BLaER1 treated with 17β-estradiol and CSF1 and Interleukin-3, amounts not matched to agents 10 nM and 100 nM (cell line): Measurements from ENCODE around the gene RIC8B.

Experiments used
- H3K27ac ChIP-seq, 11 experiments: shearing (Covaris generic); formaldehyde crosslinking; 2 replicates each; pipeline ENCODE4 v1.8.1; 2022
- H3K27me3 ChIP-seq, 11 experiments: shearing (Covaris generic); formaldehyde crosslinking; 2 replicates each; pipeline ENCODE4 v1.8.1; 2022
- H3K36me3 ChIP-seq, 11 experiments: shearing (Covaris generic); formaldehyde crosslinking; 2 replicates each; pipeline ENCODE4 v1.8.1; 2022
- H3K4me1 ChIP-seq, 10 experiments: shearing (Covaris generic); formaldehyde crosslinking; 2 replicates each; pipeline ENCODE4 v1.8.1; 2022
- H3K4me2 ChIP-seq, 11 experiments: shearing (Covaris generic); formaldehyde crosslinking; 2 replicates each; pipeline ENCODE4 v1.8.1; 2022
- H3K4me3 ChIP-seq, 10 experiments: shearing (Covaris generic); formaldehyde crosslinking; 2 replicates each; pipeline ENCODE4 v1.8.1; 2022
- H3K9ac ChIP-seq, 11 experiments: shearing (Covaris generic); formaldehyde crosslinking; 2 replicates each; pipeline ENCODE4 v1.8.1; 2022
- H3K9me3 ChIP-seq, 11 experiments: shearing (Covaris generic); formaldehyde crosslinking; replicated peaks in 1 of 11; 2 replicates each; pipeline ENCODE4 v1.8.1; 2022
- H4K20me1 ChIP-seq, 11 experiments: shearing (Covaris generic); formaldehyde crosslinking; 2 replicates each; pipeline ENCODE4 v1.8.1; 2022
- Cebpa-rat ChIP-seq, 11 experiments: shearing (Covaris generic); IDR thresholded peaks; 2 replicates each; pipeline ENCODE4 v1.8.1; 2022

The RIC8B gene

DNA sequence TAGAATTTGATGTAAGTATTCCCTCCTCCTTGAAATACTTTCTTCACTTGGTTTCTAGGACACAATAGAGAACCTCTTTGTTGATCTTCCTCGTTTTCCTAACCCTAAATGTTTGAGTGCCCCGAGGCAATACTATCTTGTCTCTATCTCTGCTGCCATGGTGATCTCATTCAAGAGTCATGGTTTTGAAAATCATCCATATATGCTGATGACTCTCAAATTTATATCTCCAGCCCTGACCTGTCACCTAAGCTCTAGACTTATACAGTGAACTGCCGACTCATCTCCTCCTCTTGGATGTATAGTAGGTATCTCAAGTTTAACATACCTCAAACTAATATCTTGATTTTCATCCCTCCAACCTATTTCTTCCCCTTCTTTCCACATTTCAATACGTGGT is 71.4 kb downstream of the RIC8B start:
- peaks cover 55 to 87% (median 82%) of the 10 kb centered on the region in 11 experiments for H3K36me3 ChIP-seq
- H3K4me3 ChIP-seq, result no peak overlapping the region
- no peak overlapping the region for H3K27ac ChIP-seq
- no peak overlapping the region for H3K9ac ChIP-seq
- H3K9me3 ChIP-seq, result peaks cover 0 to 6% (median 0%) of the 10 kb centered on the region in 11 experiments; a peak in 6 of 22 replicates
- H3K4me2 ChIP-seq, result no peak overlapping the region
- H4K20me1 ChIP-seq, result 0 out of 22 replicates have a peak, but pooled peaks cover 0 to 5% (median 0%) of the 10 kb centered on the region in 11 experiments
- H3K27me3 ChIP-seq, result no peaks in the 10 kb centered on the region
- peaks cover 4 to 9% (median 8%) of the 10 kb centered on the region in 10 experiments; a peak in 18 of 20 replicates for H3K4me1 ChIP-seq
- no peak for TF ChIP-seq Cebpa-rat (IDR thresholded peaks at IDR 0.05)

DNA sequence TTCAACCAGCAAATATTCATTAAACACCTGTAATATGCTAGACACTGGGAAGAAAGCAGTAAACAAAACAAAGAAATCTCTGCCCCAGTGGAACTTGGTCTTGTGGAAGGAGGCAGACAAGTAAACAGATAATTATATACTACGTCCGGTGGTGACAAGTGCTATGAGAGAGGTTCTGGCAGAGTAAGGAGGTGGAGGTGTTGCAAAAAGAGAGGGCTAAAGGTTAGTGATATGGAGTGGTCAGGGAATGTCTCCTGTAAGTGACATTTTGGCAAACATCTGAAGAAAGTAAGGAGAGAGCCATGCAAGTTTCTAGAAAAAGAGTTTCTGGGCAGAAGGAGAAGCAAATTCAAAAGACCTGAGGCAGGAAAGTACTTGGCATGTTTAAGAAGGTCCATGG is 73.4 kb downstream of the RIC8B start:
- H3K9ac ChIP-seq, result no peak overlapping the region
- no peaks in the 10 kb centered on the region for H4K20me1 ChIP-seq
- peaks cover 0 to 6% (median 0%) of the 10 kb centered on the region in 11 experiments; a peak in 6 of 22 replicates for H3K9me3 ChIP-seq
- no peak overlapping the region for H3K4me2 ChIP-seq
- H3K4me1 ChIP-seq, result no peaks in the 10 kb centered on the region
- no peak overlapping the region for H3K27ac ChIP-seq
- peaks cover 62 to 99% (median 90%) of the 10 kb centered on the region in 11 experiments for H3K36me3 ChIP-seq
- H3K4me3 ChIP-seq, result no peak overlapping the region
- TF ChIP-seq Cebpa-rat (IDR thresholded peaks at IDR 0.05), result no peak
- no peaks in the 10 kb centered on the region for H3K27me3 ChIP-seq

DNA sequence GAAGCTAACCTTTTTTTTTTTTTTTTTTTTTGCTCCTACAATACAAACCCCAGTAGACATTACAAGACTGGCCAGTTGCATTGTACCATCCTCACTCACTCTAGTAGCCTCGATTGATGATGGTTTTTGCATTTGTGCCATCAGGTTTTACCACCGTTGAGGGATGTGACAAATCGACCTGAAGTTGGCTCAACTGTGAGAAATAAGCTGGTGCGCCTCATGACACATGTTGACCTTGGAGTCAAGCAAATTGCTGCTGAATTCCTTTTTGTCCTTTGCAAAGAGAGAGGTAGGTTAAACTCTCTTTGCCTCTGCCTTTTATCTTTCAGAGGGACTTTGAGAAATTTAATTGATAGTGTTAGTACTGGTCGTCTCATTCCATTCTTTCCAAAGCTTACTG is 76.8 kb downstream of the RIC8B start:
- Histone ChIP-seq H3K27ac (no peak overlapping the region), H3K4me1 (peaks cover 0 to 20% (median 16%) of the 10 kb centered on the region in 10 experiments; a peak in 17 of 20 replicates), H3K4me2 (no peak overlapping the region), H3K9me3 (peaks cover 0 to 6% (median 0%) of the 10 kb centered on the region in 11 experiments; a peak in 6 of 22 replicates), H3K27me3 (no peaks in the 10 kb centered on the region), H3K9ac (no peak overlapping the region), H4K20me1 (no peaks in the 10 kb centered on the region; a peak in 1 of 22 replicates), H3K36me3 (peaks cover 41 to 93% (median 70%) of the 10 kb centered on the region in 11 experiments), H3K4me3 (no peak overlapping the region)
- no peak for TF ChIP-seq Cebpa-rat (IDR thresholded peaks at IDR 0.05)

DNA sequence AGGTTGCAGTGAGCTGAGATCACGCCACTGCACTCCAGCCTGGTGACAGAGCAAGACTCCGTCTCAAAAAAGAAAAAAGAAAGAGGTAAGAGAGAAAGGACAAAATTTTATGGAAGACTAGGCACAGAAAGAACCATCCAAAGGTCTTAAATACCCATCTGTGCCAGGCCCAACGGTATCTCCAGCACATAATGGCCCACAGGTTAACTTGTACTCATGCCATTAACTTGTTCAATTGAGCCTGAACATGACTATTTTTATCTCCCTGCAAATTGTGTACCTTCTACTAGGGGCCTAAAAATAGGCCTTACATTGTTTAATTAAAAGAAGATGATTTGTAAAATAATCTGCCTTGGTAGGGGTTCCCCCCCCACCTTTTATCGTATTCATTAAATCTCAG is 80.2 kb downstream of the RIC8B start:
- no peak overlapping the region for H3K4me3 ChIP-seq
- H4K20me1 ChIP-seq, result no peaks in the 10 kb centered on the region; a peak in 1 of 22 replicates
- TF ChIP-seq Cebpa-rat (IDR thresholded peaks at IDR 0.05), result no peak
- no peaks in the 10 kb centered on the region for H3K27me3 ChIP-seq
- H3K9me3 ChIP-seq, result peaks cover 0 to 5% (median 0%) of the 10 kb centered on the region in 11 experiments; a peak in 6 of 22 replicates
- peak overlapping the region in 1 of 11 experiments; percentile 11; a peak in 1 of 22 replicates for H3K9ac ChIP-seq
- H3K4me2 ChIP-seq, result peak overlapping the region in 9 of 11 experiments; percentile 35 to 79 (median 69); a peak in 18 of 22 replicates
- peaks cover 0 to 20% (median 16%) of the 10 kb centered on the region in 10 experiments; a peak in 17 of 20 replicates for H3K4me1 ChIP-seq
- peak overlapping the region in 6 of 11 experiments; percentile 13 to 72 (median 65); a peak in 9 of 22 replicates for H3K27ac ChIP-seq
- peaks cover 28 to 88% (median 57%) of the 10 kb centered on the region in 11 experiments for H3K36me3 ChIP-seq

DNA sequence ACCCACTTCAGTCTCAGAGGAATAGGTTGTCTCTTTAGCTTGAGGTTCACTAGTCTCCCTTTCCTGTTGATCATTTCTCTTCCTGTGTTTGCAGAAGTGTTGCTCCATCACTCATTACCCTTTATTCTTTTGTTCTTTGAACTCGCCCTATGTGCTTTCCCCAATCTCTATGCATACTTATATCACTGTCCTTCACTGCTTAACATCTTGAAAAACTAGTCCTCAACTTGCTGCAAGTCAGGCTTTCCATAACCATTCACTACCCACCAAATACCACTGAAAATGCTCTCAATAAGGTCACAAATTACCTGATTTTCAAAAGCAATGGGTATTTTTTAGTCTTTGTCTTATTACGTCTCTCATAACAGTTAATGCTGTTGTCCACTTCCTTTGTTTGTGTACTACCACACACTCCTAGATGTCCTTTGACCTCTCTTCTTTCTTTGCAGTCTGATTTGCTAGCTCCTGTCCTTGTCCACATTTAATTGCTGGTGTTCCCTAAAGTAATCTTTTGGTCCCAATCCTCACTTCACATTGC is 80.8 kb downstream of the RIC8B start:
- peak in 1 of 11 experiments; percentile 55; a peak in 3 of 22 replicates for TF ChIP-seq Cebpa-rat (IDR thresholded peaks at IDR 0.05)
- no peaks in the 10 kb centered on the region for H3K9me3 ChIP-seq
- H3K9ac ChIP-seq, result no peak overlapping the region; a peak in 1 of 22 replicates
- peak overlapping the region in 9 of 11 experiments; percentile 35 to 79 (median 69); a peak in 18 of 22 replicates for H3K4me2 ChIP-seq
- peak overlapping the region in 6 of 11 experiments; percentile 10 to 72 (median 58); a peak in 8 of 22 replicates for H3K27ac ChIP-seq
- H3K4me1 ChIP-seq, result peaks cover 0 to 20% (median 16%) of the 10 kb centered on the region in 10 experiments; a peak in 17 of 20 replicates
- H3K36me3 ChIP-seq, result peaks cover 28 to 88% (median 57%) of the 10 kb centered on the region in 11 experiments
- no peaks in the 10 kb centered on the region; a peak in 1 of 22 replicates for H4K20me1 ChIP-seq
- no peak overlapping the region for H3K4me3 ChIP-seq
- H3K27me3 ChIP-seq, result no peaks in the 10 kb centered on the region

DNA sequence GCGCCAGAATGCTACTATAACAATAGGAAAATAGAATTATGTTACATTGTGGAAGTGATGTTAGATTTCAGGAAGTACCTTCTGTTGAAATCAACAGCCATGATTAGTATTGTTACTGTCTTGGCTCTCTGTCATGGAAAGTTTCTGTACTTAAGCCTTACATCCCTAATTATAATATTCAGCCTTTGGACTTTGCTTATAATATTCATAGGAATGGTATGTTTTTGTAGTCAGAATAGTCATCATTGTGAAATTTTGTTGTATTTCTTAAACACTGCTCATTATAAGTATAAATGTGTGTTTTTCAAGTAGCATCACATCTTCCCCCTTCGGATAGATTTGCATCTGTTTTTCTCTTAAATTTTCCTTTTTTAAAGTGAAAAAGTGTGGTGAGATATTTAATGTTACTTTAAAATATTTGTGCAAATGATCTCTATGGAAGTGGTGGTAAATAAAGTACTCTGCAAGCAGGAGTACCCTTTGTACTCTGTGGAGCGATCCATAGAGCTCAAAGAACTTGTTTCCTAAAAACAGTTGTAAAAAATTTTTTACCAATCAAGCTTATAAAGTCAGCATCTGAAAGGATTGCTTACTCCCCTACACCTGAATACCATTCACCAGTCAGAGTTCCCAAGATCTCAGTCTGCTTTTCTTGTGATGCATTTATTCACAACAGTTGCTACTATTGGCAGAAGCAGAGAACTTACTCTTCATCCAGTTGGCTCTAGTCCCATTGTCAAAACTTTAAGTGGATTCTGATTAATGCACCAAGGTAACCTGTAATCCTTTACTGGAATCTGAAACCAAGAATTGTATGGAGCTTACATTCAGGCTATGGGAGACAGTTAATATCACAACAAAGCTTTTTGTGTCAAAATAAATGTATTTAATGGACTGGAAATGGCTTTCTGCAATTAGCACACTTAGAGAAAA is 87.8 kb downstream of the RIC8B start:
- no peaks in the 10 kb centered on the region for H3K4me1 ChIP-seq
- H3K9me3 ChIP-seq, result no peaks in the 10 kb centered on the region
- H3K36me3 ChIP-seq, result peaks cover 37 to 85% (median 58%) of the 10 kb centered on the region in 11 experiments
- peaks cover 0 to 19% (median 0%) of the 10 kb centered on the region in 11 experiments; a peak in 2 of 22 replicates for H4K20me1 ChIP-seq
- H3K27me3 ChIP-seq, result no peaks in the 10 kb centered on the region
- H3K27ac ChIP-seq, result no peak overlapping the region
- no peak overlapping the region for H3K4me2 ChIP-seq
- no peak for TF ChIP-seq Cebpa-rat (IDR thresholded peaks at IDR 0.05)
- no peak overlapping the region for H3K9ac ChIP-seq
- no peak overlapping the region for H3K4me3 ChIP-seq

DNA sequence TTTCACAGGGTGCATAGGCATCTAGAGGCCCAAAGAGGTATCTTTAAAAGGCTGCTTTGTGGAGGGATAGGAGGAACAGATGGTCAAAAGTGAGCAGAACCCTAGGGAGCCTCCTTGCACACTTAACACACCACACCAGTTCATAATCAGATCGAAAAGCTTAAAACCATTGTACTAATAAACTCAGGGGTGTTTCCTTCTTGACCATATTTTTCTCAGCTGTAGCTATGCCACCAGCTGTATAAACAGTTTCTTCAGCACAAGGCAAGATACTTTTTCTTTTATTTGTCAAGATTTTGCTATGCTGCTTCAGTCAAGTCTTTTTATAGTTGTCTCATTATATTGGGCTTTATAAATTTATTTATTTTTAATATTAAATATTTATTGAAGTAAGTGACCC is 88.7 kb downstream of the RIC8B start:
- Histone ChIP-seq H3K27ac (no peak overlapping the region), H3K27me3 (no peaks in the 10 kb centered on the region), H3K4me3 (no peak overlapping the region), H4K20me1 (peaks cover 0 to 19% (median 0%) of the 10 kb centered on the region in 11 experiments; a peak in 2 of 22 replicates), H3K4me2 (no peak overlapping the region), H3K9me3 (no peaks in the 10 kb centered on the region), H3K9ac (no peak overlapping the region), H3K4me1 (no peaks in the 10 kb centered on the region), H3K36me3 (peaks cover 37 to 92% (median 65%) of the 10 kb centered on the region in 11 experiments)
- no peak for TF ChIP-seq Cebpa-rat (IDR thresholded peaks at IDR 0.05)

DNA sequence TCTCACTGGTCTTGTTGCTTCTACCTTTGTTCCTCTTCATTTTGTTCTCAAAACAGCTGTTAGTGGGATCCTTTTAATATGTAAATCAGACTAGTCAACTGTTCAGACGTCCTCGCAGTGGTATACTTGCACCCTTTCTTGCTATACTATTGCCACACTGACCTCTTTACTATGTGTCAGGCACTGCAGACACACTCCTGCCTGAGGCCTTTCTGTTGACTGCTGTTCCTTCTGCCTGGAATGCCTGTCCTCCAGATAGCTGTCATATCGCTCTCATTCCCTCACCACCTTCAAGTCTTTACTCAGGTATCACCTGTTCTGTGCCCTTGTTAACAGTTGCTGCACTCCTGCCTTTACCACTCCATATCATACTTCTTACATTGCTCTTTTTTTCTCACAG is 91.2 kb downstream of the RIC8B start:
- Histone ChIP-seq H3K27me3 (no peaks in the 10 kb centered on the region), H3K4me3 (no peak overlapping the region), H3K4me2 (no peak overlapping the region), H3K9ac (no peak overlapping the region), H3K9me3 (no peaks in the 10 kb centered on the region), H3K36me3 (peaks cover 27 to 90% (median 57%) of the 10 kb centered on the region in 11 experiments), H4K20me1 (peaks cover 0 to 19% (median 0%) of the 10 kb centered on the region in 11 experiments; a peak in 2 of 22 replicates), H3K4me1 (no peaks in the 10 kb centered on the region), H3K27ac (no peak overlapping the region)
- no peak for TF ChIP-seq Cebpa-rat (IDR thresholded peaks at IDR 0.05)
